GM18511 (cell line): Measurements from ENCODE around the gene VPS45.
"Not testable (repeated sequence)": the region's sequence is repeated elsewhere in the genome, so short reads cannot be mapped to it uniquely, and the experiment has no call there.

ENCODE experiments used
- ATAC-seq: cut with Tn5 transposase; IDR thresholded peaks from one replicate; pipeline ENCODE4 v1.9.1; 2021; ENCODE audit warnings: mild to moderate bottlenecking, moderate library complexity; ENCODE audit not compliant: unreplicated experiment

The VPS45 gene

GRCh38 chr1:150185481-150185880 is 117.9 kb downstream of the VPS45 start:
- ATAC-seq: no peak

GRCh38 chr1:150186438-150186788 is 118.8 kb downstream of the VPS45 start:
- ATAC-seq: not testable (repeated sequence)

DNA sequence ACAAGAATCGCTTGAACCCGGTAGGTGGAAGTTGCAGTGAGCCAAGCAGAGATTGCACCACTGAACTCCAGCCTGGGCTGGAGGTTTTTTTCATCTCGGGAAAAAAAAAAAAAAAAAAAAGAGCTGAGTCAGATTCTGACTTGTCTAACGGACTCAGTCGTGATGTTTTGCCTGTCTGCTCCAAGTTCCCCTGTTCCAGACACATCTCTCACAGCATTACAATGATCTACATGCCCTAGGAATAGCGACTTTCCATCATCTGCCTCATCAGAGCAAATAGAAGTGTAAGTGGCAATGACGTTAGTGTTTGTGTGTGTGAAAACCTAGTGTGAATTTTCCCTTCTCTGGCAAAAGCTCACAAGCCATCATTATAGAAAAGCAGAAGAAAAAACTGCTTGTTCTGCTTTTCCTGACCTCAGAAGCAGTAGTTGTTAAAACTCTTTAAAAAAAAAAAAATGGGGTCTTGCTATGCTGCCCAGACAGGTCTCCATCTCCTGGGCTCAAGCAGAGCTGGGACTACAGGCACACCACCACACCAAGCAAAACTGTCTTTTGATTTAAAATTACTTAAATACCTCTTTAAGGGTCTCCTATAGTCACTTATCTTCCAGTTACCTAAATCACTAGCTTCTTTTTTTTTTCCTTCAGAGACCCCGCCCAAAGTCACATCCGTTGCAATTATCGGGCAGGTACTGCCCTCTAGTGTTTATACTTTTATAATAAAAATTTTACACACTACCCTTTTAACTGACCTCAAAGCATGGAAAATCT is 119.4 kb downstream of the VPS45 start:
- no peak for ATAC-seq

- ATAC-seq: no peak
Observed at GRCh38 chr1:150187560-150187931, 120.0 kb downstream of the VPS45 start.

- no peak for ATAC-seq
Observed at GRCh38 chr1:150192012-150192411, 124.4 kb downstream of the VPS45 start.

DNA sequence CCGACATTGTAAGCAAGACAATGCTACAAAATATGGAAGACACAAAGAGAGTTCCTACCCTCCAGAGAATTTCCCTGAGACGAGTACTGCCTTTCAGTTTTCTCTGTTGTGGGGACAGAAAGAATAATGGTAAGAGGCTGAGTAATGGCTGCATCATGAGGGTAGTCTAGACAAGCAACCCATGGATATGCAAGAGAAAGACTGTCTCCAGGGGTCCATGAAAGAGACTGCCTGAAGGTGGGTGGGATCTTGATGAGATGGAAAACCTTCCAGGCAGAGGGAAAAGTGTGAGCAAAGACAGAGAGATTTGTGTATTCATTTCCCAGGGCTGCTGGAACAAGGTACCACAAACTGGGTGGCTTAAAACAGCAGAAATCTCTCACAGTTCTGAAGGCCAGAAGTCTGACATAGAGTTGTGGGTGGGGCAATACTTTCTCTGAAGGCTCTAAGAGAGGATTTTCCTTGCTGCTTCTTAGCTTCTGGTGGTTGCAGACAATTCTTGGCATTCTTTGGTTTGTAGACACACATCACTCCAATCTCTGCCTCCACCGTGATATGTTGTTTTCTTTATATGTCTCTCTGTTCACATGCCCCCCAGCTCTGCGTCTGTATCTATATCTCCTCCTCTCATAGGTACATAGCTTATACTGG is 126.9 kb downstream of the VPS45 start:
- ATAC-seq: no peak
